Upper lobe of left lung (tissue), 6 donors: Measurements from ENCODE around the gene DYRK1A. TPM values are rescaled to one million over a fixed set of nuclear protein-coding genes. Genes with fewer than 3 reads are reported as not detected.

Source experiments
- ATAC-seq, 2 donors: fragments of 200-7000 bp; cut with Tn5 transposase; one replicate each; pipeline ENCODE4 v1.9.1; 2022; ENCODE audit warnings: mild to moderate bottlenecking in 2 of 2, moderate library complexity in 2 of 2; ENCODE audit not compliant: low FRiP score in 2 of 2
- DNase-seq, 2 donors: peaks; one replicate each; pipeline ENCODE4 v3.0.0-alpha.2; 2019 to 2020
- H3K27ac ChIP-seq, 4 donors: fragments of 200-600 bp; sonication (generic); one replicate each; pipeline ENCODE4 v1.5.1; 2016 to 2019
- H3K27me3 ChIP-seq, 4 donors: fragments of 200-600 bp; sonication (generic); one replicate each; pipeline ENCODE4 v1.5.1; 2017 to 2019
- H3K36me3 ChIP-seq, 4 donors: fragments of 200-600 bp; sonication (generic); one replicate each; pipeline ENCODE4 v1.5.1; 2016 to 2019
- H3K4me1 ChIP-seq, 4 donors: fragments of 200-600 bp; sonication (generic); one replicate each; pipeline ENCODE4 v1.5.1; 2018 to 2019
- H3K4me3 ChIP-seq, 4 donors: fragments of 200-600 bp; sonication (generic); one replicate each; pipeline ENCODE4 v1.5.1; 2017 to 2019; ENCODE audit warnings: mild to moderate bottlenecking in 2 of 4, moderate library complexity in 1 of 4
- H3K9me3 ChIP-seq, 4 donors: fragments of 200-600 bp; sonication (generic); one replicate each; pipeline ENCODE4 v1.5.1; 2018 to 2019
- EP300 ChIP-seq, 4 donors: sonication (generic); formaldehyde crosslinking; IDR thresholded peaks; one replicate each; pipeline ENCODE4 v1.5.1; 2017; ENCODE audit warnings: antibody characterized with exemption in 4 of 4, control low read depth in 2 of 4
- POLR2A ChIP-seq, 4 donors: fragments of 450-650 bp; IDR thresholded peaks; one replicate each; pipeline ENCODE4 v1.5.1; 2016 to 2017; ENCODE audit warnings: antibody characterized with exemption in 4 of 4, mild to moderate bottlenecking in 2 of 4
- POLR2AphosphoS5 ChIP-seq, 2 donors: sonication (generic); formaldehyde crosslinking; IDR thresholded peaks; one replicate each; pipeline ENCODE4 v1.5.1; 2017; ENCODE audit warnings: antibody characterized with exemption in 2 of 2
- WGBS, 2 donors: methylation state at CpG; one replicate each; pipeline ENCODE4 v1.1.5; 2017 to 2018; 5-methylcytosine and 5-hydroxymethylcytosine counted together
- total RNA-seq, 6 donors: library from RNA; depleted of rRNA in 4 of 6; stranded (reverse); fragments of >200 nt in 4 of 6; gene quantifications; one replicate each; pipeline versions ENCODE4 v1.1.0 to v1.2.1, GENCODE V29; 2016 to 2021
- TF ChIP-seq, protein P1 (sequence below), 6 experiments: fragments of 450-650 bp in 4 of 6; fragments of 200-600 bp in 2 of 6; sonication (generic) in 2 of 6; IDR thresholded peaks; one replicate each; pipeline ENCODE4 v1.5.1; 2016 to 2019; ENCODE audit warnings: antibody characterized with exemption in 6 of 6
- donor health status: DM: no; HTN: no; CAD: no; lungs with moderate emphysema.
- donor health status: DM: no; HTN: yes; CAD: no; lungs with severe emphysema.

The DYRK1A gene
- total RNA-seq, 6 donors from 2014 or later: 64.1 to 116 (median 83.2) TPM

DNA sequence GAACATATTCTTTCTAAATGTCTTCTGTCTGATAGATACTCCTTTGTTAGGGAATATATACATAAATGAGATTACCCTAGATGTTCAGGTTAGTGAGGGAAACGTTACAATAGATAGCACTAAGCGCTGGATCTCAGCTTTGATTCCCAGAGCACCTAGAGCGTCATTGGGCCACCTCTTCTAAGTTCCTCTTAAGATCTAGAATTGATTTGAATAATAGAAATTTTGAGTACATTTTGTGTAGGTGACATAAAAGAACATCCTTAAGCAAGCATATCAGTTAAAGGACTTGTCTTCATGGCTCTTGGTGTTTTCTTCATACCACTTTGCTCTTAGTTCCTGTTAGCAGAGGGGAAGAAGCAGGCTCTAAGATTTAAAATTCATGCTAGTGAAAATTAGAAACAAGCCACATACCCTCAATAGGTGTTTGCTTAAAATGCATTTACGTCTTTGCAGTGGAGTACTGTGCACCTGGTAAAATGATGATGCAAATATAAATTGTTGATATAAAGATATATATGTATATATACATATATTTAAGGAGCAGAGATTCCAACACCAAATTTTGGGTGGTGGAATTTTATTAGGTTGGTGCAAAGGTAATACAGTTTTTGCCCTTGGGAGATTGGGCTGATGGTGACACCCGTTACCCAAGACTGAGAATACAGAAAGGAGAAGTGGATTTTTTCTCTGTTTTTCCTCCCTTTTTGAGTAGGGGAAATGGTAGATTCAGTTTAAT is 47.1 kb downstream of the DYRK1A start:
- 84% methylated on average over 5 of the region's 5 CpGs for WGBS, 2 donors
- ATAC-seq (peak in 1 of 2 donors; percentile 14), DNase-seq (no peak)
- Histone ChIP-seq H3K4me3 (no peak overlapping the region), H3K4me1 (peaks cover 34 to 81% (median 55%) of the 10 kb centered on the region in 4 donors), H3K36me3 (no peaks in the 10 kb centered on the region), H3K27me3 (no peaks in the 10 kb centered on the region), H3K9me3 (no peaks in the 10 kb centered on the region), H3K27ac (no peak overlapping the region)
- TF ChIP-seq POLR2A (IDR thresholded peaks at IDR 0.05) (no peak), POLR2AphosphoS5 (IDR thresholded peaks at IDR 0.05) (no peak), EP300 (IDR thresholded peaks at IDR 0.05) (no peak)
- TF ChIP-seq, protein P1, sequence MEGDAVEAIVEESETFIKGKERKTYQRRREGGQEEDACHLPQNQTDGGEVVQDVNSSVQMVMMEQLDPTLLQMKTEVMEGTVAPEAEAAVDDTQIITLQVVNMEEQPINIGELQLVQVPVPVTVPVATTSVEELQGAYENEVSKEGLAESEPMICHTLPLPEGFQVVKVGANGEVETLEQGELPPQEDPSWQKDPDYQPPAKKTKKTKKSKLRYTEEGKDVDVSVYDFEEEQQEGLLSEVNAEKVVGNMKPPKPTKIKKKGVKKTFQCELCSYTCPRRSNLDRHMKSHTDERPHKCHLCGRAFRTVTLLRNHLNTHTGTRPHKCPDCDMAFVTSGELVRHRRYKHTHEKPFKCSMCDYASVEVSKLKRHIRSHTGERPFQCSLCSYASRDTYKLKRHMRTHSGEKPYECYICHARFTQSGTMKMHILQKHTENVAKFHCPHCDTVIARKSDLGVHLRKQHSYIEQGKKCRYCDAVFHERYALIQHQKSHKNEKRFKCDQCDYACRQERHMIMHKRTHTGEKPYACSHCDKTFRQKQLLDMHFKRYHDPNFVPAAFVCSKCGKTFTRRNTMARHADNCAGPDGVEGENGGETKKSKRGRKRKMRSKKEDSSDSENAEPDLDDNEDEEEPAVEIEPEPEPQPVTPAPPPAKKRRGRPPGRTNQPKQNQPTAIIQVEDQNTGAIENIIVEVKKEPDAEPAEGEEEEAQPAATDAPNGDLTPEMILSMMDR (IDR thresholded peaks at IDR 0.05): no peak

DNA sequence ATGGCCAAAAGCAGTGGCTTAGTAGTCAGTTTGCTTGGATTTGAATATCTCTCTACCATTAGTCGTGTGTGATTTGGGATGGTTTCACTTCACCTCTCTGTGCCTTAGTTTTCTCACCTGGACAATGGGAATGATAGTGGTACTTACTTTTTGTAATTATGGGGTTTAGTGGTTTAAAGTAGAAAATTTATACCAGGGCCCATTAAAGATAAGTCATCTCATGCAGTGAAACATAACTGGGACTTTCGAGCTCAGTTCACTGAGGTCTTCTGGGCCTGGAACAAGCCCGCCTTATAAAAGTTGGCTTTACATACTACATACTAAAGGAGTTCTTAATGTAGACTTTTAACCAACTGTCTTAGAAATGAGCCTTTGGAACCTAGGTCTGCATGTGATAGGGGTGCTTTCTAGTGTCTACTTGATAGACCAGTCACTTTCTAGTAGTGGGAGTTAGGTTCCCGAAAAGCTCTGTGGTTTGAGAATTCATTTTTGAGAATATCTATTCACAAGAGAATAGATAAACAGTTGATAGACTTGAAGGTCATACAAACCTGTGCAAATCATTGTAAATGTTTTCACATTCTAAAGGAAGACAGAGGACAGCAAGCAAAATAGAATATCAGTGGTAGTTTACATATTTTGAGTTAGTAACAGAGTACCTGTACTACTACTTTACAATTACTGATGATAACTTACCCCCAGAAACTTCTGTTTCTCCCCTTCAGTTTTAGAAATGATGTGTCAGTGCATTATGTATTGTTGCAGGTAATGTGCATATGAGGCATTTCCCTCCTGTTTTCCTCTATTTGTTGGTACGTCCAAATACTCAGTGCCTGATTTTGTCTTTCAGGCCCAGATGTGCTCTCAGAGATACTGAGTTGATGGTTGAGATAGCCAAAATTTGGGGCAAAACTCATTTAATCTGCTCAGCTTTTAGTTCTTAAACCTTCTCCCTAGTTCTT is 48.0 kb downstream of the DYRK1A start:
- Histone ChIP-seq H3K4me1 (peaks cover 32 to 83% (median 56%) of the 10 kb centered on the region in 4 donors), H3K27ac (no peak overlapping the region), H3K27me3 (no peaks in the 10 kb centered on the region), H3K36me3 (no peaks in the 10 kb centered on the region), H3K9me3 (no peaks in the 10 kb centered on the region), H3K4me3 (no peak overlapping the region)
- ATAC-seq (no peak), DNase-seq (no peak)
- TF ChIP-seq POLR2A (IDR thresholded peaks at IDR 0.05): no peak
- TF ChIP-seq, protein P1 (IDR thresholded peaks at IDR 0.05): no peak
- no peak for TF ChIP-seq POLR2AphosphoS5 (IDR thresholded peaks at IDR 0.05)
- TF ChIP-seq EP300 (IDR thresholded peaks at IDR 0.05): no peak
- 80 to 82% methylated on average over 5 of the region's 5 CpGs for WGBS, 2 donors

GRCh38 chr21:37415939-37416338 is 49.4 kb downstream of the DYRK1A start:
- no peaks in the 10 kb centered on the region for H3K27me3 ChIP-seq
- no peaks in the 10 kb centered on the region for H3K36me3 ChIP-seq
- H3K27ac ChIP-seq: no peak overlapping the region
- TF ChIP-seq EP300 (IDR thresholded peaks at IDR 0.05) (no peak), POLR2A (IDR thresholded peaks at IDR 0.05) (no peak), POLR2AphosphoS5 (IDR thresholded peaks at IDR 0.05) (no peak)
- TF ChIP-seq, protein P1 (IDR thresholded peaks at IDR 0.05): no peak
- peaks cover 28 to 81% (median 56%) of the 10 kb centered on the region in 4 donors for H3K4me1 ChIP-seq
- H3K4me3 ChIP-seq: no peak overlapping the region
- H3K9me3 ChIP-seq: no peaks in the 10 kb centered on the region
- ATAC-seq (no peak), DNase-seq (no peak)
- 38 to 44% methylated on average over 2 of the region's 2 CpGs for WGBS, 2 donors

GRCh38 chr21:37416914-37417313 is 50.3 kb downstream of the DYRK1A start:
- H3K9me3 ChIP-seq: no peaks in the 10 kb centered on the region
- no peak overlapping the region for H3K27ac ChIP-seq
- no peak for TF ChIP-seq POLR2AphosphoS5 (IDR thresholded peaks at IDR 0.05)
- no peak for TF ChIP-seq EP300 (IDR thresholded peaks at IDR 0.05)
- TF ChIP-seq POLR2A (IDR thresholded peaks at IDR 0.05): no peak
- TF ChIP-seq, protein P1 (IDR thresholded peaks at IDR 0.05): no peak
- no peaks in the 10 kb centered on the region for H3K27me3 ChIP-seq
- peaks cover 20 to 85% (median 48%) of the 10 kb centered on the region in 4 donors for H3K4me1 ChIP-seq
- ATAC-seq (no peak), DNase-seq (no peak)
- H3K4me3 ChIP-seq: no peak overlapping the region
- whole genome bisulfite sequencing, 2 donors: 93% methylated on average over 2 of the region's 2 CpGs
- H3K36me3 ChIP-seq: peaks cover 0 to 2% (median 0%) of the 10 kb centered on the region in 4 donors
